ENCODE data around the gene RHBDF1. TPM values are rescaled to one million over a fixed set of nuclear protein-coding genes. Genes with fewer than 3 reads are reported as not detected.
A peak's percentile ranks its signal among the peaks of the same experiment; 100 is the strongest.

Gene RHBDF1
- total RNA-seq, 1 experiment from 2014 or later, result 60.8 TPM

DNA sequence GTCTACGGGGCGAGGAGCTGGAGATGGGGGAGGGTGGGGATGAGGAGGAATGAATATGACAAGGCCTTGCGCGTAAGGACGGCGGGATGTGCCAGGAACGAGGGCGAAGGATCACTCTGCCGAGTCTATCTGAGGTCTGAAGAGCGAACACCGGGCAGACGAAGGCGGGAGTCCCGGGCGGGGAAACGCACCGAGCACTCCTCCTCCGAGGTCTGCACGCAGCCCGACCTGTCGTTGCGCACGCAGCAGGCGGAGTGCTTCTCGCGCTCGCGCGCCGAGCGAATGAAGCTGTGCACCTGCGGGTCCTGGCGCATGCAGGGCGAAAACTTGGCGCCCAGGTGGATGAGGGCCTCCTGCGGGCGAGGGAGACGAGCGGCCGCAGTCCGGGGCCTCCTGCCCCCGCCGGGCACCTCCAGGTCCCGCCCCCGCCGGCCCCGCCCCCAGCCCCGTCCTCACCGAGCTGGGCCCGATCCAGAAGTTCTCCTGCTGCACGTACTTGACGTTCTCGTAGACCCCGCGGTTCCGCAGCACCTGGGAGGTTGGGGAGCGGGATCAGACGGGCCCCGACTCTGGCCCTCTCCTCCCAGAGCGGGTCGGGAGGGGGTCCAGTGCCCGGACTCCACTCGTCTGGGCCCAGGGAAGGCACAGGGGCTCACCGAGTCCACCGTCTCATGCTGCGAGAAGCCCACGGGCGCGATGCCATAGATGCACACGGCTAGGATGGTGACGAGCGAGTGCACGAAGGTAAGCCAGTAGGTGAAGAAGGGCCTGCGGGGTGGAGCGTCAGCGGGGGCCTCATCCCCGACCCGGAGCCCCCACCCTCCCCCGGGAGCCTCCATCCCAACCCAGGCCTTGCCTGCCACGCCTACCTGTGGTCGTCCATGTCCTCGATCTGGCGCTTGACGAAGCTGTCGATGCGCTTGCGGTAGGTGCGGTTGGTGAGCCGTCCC is 11.2 kb downstream of the RHBDF1 start:
- ATAC-seq (no peak), DNase-seq (ENCODE audit: low spot score) (no peak)
- TF ChIP-seq MYBL2 (CRISPR knock-in tag; IDR thresholded peaks at IDR 0.05) (no peak), ESRRA (CRISPR knock-in tag; IDR thresholded peaks at IDR 0.05; ENCODE audit: borderline replicate concordance) (no peak), ZSCAN18 (CRISPR knock-in tag; IDR thresholded peaks at IDR 0.05) (no peak), OVOL2 (CRISPR knock-in tag; IDR thresholded peaks at IDR 0.05; ENCODE audit: borderline replicate concordance) (no peak), ZNF219 (CRISPR knock-in tag; IDR thresholded peaks at IDR 0.05; ENCODE audit: borderline replicate concordance) (no peak), ZBTB21 (CRISPR knock-in tag; IDR thresholded peaks at IDR 0.05; ENCODE audit: borderline replicate concordance) (no peak), NR3C1 (CRISPR knock-in tag; conservative IDR thresholded peaks at IDR 0.05; ENCODE audit: low read depth) (no peak), ELF4 (CRISPR knock-in tag; IDR thresholded peaks at IDR 0.05; ENCODE audit: low read depth) (no peak)
- TF ChIP-seq, protein P1, sequence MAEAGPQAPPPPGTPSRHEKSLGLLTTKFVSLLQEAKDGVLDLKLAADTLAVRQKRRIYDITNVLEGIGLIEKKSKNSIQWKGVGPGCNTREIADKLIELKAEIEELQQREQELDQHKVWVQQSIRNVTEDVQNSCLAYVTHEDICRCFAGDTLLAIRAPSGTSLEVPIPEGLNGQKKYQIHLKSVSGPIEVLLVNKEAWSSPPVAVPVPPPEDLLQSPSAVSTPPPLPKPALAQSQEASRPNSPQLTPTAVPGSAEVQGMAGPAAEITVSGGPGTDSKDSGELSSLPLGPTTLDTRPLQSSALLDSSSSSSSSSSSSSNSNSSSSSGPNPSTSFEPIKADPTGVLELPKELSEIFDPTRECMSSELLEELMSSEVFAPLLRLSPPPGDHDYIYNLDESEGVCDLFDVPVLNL (CRISPR knock-in tag; IDR thresholded peaks at IDR 0.05; ENCODE audit: borderline replicate concordance, low read depth), result no peak
- Mint-ChIP-seq H3K27ac (peak overlapping the region; percentile 45; the same call in 1 of the 2 replicates), H3K4me1 (0 out of 2 replicates have a peak, but pooled peaks cover 2% of the 10 kb centered on the region), H3K36me3 (peaks cover 44% of the 10 kb centered on the region), H3K4me3 (no peak overlapping the region), H3K27me3 (ENCODE audit: low read depth) (no peaks in the 10 kb centered on the region), H3K9me3 (no peaks in the 10 kb centered on the region)
- POLR2A ChIA-PET, result no interaction called here
- CTCF ChIA-PET, result interaction anchor here (0.7 to 16.9 kb wide), 4 partner anchors 8 to 302 kb away, joined by 3 to 493 read pairs (median 4); partner anchors contain the start of genes POLR3K and SNRNP25

GRCh38 chr16:60166-60565 is 12.3 kb downstream of the RHBDF1 start:
- Mint-ChIP-seq H3K27ac (no peak overlapping the region), H3K27me3 (ENCODE audit: low read depth) (no peaks in the 10 kb centered on the region), H3K4me3 (no peak overlapping the region), H3K36me3 (peaks cover 51% of the 10 kb centered on the region), H3K4me1 (no peaks in the 10 kb centered on the region), H3K9me3 (no peaks in the 10 kb centered on the region)
- DNase-seq (ENCODE audit: low spot score) (no peak), ATAC-seq (no peak)
- CTCF ChIA-PET, result interaction anchor here (1.5 to 16.9 kb wide), 2 partner anchors 34 to 303 kb away, joined by 4 to 493 read pairs; no protein-coding TSS in a partner anchor
- POLR2A ChIA-PET, result no interaction called here
- TF ChIP-seq ESRRA (CRISPR knock-in tag; IDR thresholded peaks at IDR 0.05; ENCODE audit: borderline replicate concordance) (no peak), ZNF532 (CRISPR knock-in tag; IDR thresholded peaks at IDR 0.05; ENCODE audit: borderline replicate concordance) (no peak), NR1H2 (CRISPR knock-in tag; IDR thresholded peaks at IDR 0.05) (no peak), NFE2L1 (CRISPR knock-in tag; IDR thresholded peaks at IDR 0.05) (no peak), FOXJ3 (CRISPR knock-in tag; IDR thresholded peaks at IDR 0.05; ENCODE audit: borderline replicate concordance) (no peak), NFATC4 (CRISPR knock-in tag; IDR thresholded peaks at IDR 0.05) (no peak), ZNF138 (CRISPR knock-in tag; conservative IDR thresholded peaks at IDR 0.05) (no peak), ZBTB21 (CRISPR knock-in tag; IDR thresholded peaks at IDR 0.05; ENCODE audit: borderline replicate concordance) (no peak), ZSCAN18 (CRISPR knock-in tag; IDR thresholded peaks at IDR 0.05) (no peak)
- TF ChIP-seq, protein P1 (CRISPR knock-in tag; IDR thresholded peaks at IDR 0.05; ENCODE audit: borderline replicate concordance, low read depth), result no peak
- TF ChIP-seq, protein P2, sequence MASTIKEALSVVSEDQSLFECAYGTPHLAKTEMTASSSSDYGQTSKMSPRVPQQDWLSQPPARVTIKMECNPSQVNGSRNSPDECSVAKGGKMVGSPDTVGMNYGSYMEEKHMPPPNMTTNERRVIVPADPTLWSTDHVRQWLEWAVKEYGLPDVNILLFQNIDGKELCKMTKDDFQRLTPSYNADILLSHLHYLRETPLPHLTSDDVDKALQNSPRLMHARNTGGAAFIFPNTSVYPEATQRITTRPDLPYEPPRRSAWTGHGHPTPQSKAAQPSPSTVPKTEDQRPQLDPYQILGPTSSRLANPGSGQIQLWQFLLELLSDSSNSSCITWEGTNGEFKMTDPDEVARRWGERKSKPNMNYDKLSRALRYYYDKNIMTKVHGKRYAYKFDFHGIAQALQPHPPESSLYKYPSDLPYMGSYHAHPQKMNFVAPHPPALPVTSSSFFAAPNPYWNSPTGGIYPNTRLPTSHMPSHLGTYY (CRISPR knock-in tag; IDR thresholded peaks at IDR 0.05), result no peak
- TF ChIP-seq, protein P3, sequence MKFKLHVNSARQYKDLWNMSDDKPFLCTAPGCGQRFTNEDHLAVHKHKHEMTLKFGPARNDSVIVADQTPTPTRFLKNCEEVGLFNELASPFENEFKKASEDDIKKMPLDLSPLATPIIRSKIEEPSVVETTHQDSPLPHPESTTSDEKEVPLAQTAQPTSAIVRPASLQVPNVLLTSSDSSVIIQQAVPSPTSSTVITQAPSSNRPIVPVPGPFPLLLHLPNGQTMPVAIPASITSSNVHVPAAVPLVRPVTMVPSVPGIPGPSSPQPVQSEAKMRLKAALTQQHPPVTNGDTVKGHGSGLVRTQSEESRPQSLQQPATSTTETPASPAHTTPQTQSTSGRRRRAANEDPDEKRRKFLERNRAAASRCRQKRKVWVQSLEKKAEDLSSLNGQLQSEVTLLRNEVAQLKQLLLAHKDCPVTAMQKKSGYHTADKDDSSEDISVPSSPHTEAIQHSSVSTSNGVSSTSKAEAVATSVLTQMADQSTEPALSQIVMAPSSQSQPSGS (CRISPR knock-in tag; IDR thresholded peaks at IDR 0.05; ENCODE audit: borderline replicate concordance, low read depth), result no peak

Measured in WTC11 (cell line).